ENCODE measurements around the gene GNB1L. TPM values are rescaled to one million over a fixed set of nuclear protein-coding genes. Genes with fewer than 3 reads are reported as not detected.
A peak's percentile ranks its signal among the peaks of the same experiment; 100 is the strongest.

Gene GNB1L
- total and polyA plus RNA-seq, 9 of the 15 experiments (the other 6 are each of a cell fraction or from before 2014, with no cell fraction given) = 0.56 to 50.5 (median 10.2) TPM

GRCh38 chr22:19892257-19892879, 37.7 kb upstream of the GNB1L start (continued):
- no peak for TF ChIP-seq DEAF1 (CRISPR knock-in tag; IDR thresholded peaks at IDR 0.05)
- TF ChIP-seq HDGF (IDR thresholded peaks at IDR 0.05) = no peak
- TF ChIP-seq MCM2 (IDR thresholded peaks at IDR 0.05; ENCODE audit: low read depth) = no peak
- no peak for TF ChIP-seq MYBL2 (IDR thresholded peaks at IDR 0.05; ENCODE audit: low read depth)
- TF ChIP-seq MYBL2 (CRISPR knock-in tag; IDR thresholded peaks at IDR 0.05; ENCODE audit: borderline replicate concordance) = no peak
- TF ChIP-seq GABPB1 (CRISPR knock-in tag; IDR thresholded peaks at IDR 0.05) = no peak
- TF ChIP-seq ZNF740 (CRISPR knock-in tag; IDR thresholded peaks at IDR 0.05) = no peak
- TF ChIP-seq ZNF740 (tag; IDR thresholded peaks at IDR 0.05) = no peak
- TF ChIP-seq ZNF134 (CRISPR knock-in tag; conservative IDR thresholded peaks at IDR 0.05) = no peak
- TF ChIP-seq DMBX1 (CRISPR knock-in tag; IDR thresholded peaks at IDR 0.05; ENCODE audit: borderline replicate concordance) = no peak; the same call in 1 of the 2 replicates
- TF ChIP-seq EP300 (IDR thresholded peaks at IDR 0.05; ENCODE audit: low read length) = peak; percentile 26; the same call in 1 of the 2 replicates
- TF ChIP-seq NFIX (CRISPR knock-in tag; IDR thresholded peaks at IDR 0.05; ENCODE audit: low read depth) = no peak
- no peak for TF ChIP-seq HNRNPUL1 (IDR thresholded peaks at IDR 0.05; ENCODE audit: low read length)
- peak; percentile 97 for TF ChIP-seq L3MBTL2 (IDR thresholded peaks at IDR 0.05)
- 0 out of 4 replicates have a peak, but pooled peaks of 1 of the 2 experiments have one; percentile 27 for TF ChIP-seq BCLAF1 (IDR thresholded peaks at IDR 0.05; ENCODE audit: borderline replicate concordance in 1 of 2, control insufficient read depth in 1 of 2, low read depth in 2 of 2, low read length in 1 of 2)
- no peak for TF ChIP-seq CREB5 (CRISPR knock-in tag; IDR thresholded peaks at IDR 0.05)
- TF ChIP-seq MYC (IDR thresholded peaks at IDR 0.05; ENCODE audit: low read depth, low read length) = no peak; the same call in 1 of the 2 replicates
- no peak for TF ChIP-seq MYC (CRISPR knock-in tag; IDR thresholded peaks at IDR 0.05; ENCODE audit: borderline replicate concordance, low read depth)
- no peak for TF ChIP-seq ARID2 (IDR thresholded peaks at IDR 0.05)
